Panc1 (cell line): ENCODE results near the gene TMEM200C. TPM values are rescaled to one million over a fixed set of nuclear protein-coding genes. Genes with fewer than 3 reads are reported as not detected.

Experiments
- ATAC-seq: fragments of 200-7000 bp; cut with Tn5 transposase; 2 replicates; pipeline ENCODE4 v1.9.1; 2020; ENCODE audit warnings: mild to moderate bottlenecking, moderate library complexity
- BruUV-seq: library from RNA; stranded (reverse); fragments of 400-500 nt; replicated peaks from 2 replicates; lab custom pipeline; 2021; lab: Mats Ljungman, UMichigan
- CTCF ChIA-PET: fragments of 300-600 bp; sonication (Branson Sonifier 250); formaldehyde crosslinking; loops from one replicate; lab custom pipeline; 2022; ENCODE audit warnings: antibody characterized with exemption; lab: Charles Lee
- POLR2A ChIA-PET: fragments of 300-600 bp; sonication (Branson Sonifier 250); formaldehyde crosslinking; loops from one replicate; lab custom pipeline; 2022; ENCODE audit warnings: antibody characterized with exemption; lab: Charles Lee
- DNase-seq: peaks from one replicate; pipeline ENCODE4 v3.0.0-alpha.2; 2010; ENCODE audit warnings: low read depth, low spot score
- H3K27ac ChIP-seq: 2 replicates; pipeline ENCODE4 v1.5.1; 2011; ENCODE audit warnings: mild to moderate bottlenecking, low read length, inconsistent platforms
- H3K27me3 ChIP-seq: fragments of 200-500 bp; sonication (Bioruptor generic); 2 replicates; pipeline ENCODE4 v1.6.0; 2014; ENCODE audit warnings: low read length, inconsistent platforms; ENCODE audit not compliant: control insufficient read depth, insufficient read depth
- H3K36me3 ChIP-seq: fragments of 200-500 bp; sonication (Bioruptor generic); 2 replicates; pipeline ENCODE4 v1.5.1; 2014; ENCODE audit warnings: inconsistent platforms, mild to moderate bottlenecking, low read length, moderate library complexity; ENCODE audit not compliant: control insufficient read depth, insufficient read depth
- H3K4me1 ChIP-seq: 2 replicates; pipeline ENCODE4 v1.5.1; 2011; ENCODE audit warnings: inconsistent platforms, mild to moderate bottlenecking, low read length, moderate library complexity; ENCODE audit not compliant: control insufficient read depth, insufficient read depth
- H3K4me3 ChIP-seq, 2 experiments: 2 replicates each; pipeline ENCODE4 v1.5.1; 2011 to 2012; ENCODE audit warnings: low read depth in 2 of 2, low read length in 2 of 2, mild to moderate bottlenecking in 2 of 2, inconsistent platforms in 1 of 2, moderate library complexity in 1 of 2
- H3K9me3 ChIP-seq: fragments of 200-500 bp; sonication (Bioruptor generic); 2 replicates; pipeline ENCODE4 v1.5.1; 2014; ENCODE audit warnings: low read depth, mild to moderate bottlenecking, inconsistent platforms, low read length, moderate library complexity; ENCODE audit not compliant: control insufficient read depth, insufficient read depth
- CTCF ChIP-seq: fragments of 450-650 bp; IDR thresholded peaks from 2 replicates; pipeline ENCODE4 v1.5.1; 2017; ENCODE audit warnings: mild to moderate bottlenecking
- POLR2AphosphoS5 ChIP-seq: IDR thresholded peaks from 2 replicates; pipeline ENCODE4 v1.6.1; 2012; ENCODE audit warnings: mild to moderate bottlenecking, low read depth, low read length, moderate library complexity
- REST ChIP-seq, 2 experiments: IDR thresholded peaks; 2 replicates each; pipeline ENCODE4 v1.6.1; 2011 to 2012; ENCODE audit warnings: low read depth in 2 of 2, control low read depth in 1 of 2, low read length in 1 of 2, mild to moderate bottlenecking in 1 of 2, moderate library complexity in 1 of 2; ENCODE audit not compliant: insufficient read depth in 1 of 2
- SIN3A ChIP-seq: IDR thresholded peaks from 2 replicates; pipeline ENCODE4 v1.6.1; 2012; ENCODE audit warnings: low read depth, mild to moderate bottlenecking, low read length, moderate library complexity, borderline replicate concordance; ENCODE audit not compliant: insufficient read depth
- TCF7L2 ChIP-seq: IDR thresholded peaks from 2 replicates; pipeline ENCODE4 v1.6.1; 2011; ENCODE audit warnings: mild to moderate bottlenecking, low read depth, low read length, inconsistent platforms
- in situ Hi-C: cut with HindIII; loops from 2 replicates; pipeline ENCODE4 v1.10.0; 2016; ENCODE audit warnings: low sequenced_read_pairs, low pct_unique_long_range_greater_than_20kb
- intact Hi-C: fragments of 100-400 bp; cut with micrococcal nuclease; formaldehyde crosslinking; loops from one replicate; pipeline ENCODE4 v1.10.0; 2022; ENCODE audit not compliant: unreplicated experiment
- total RNA-seq: library from RNA; stranded (reverse); gene quantifications from one replicate; pipeline ENCODE4 v1.2.1, GENCODE V29; 2021; ENCODE audit not compliant: unreplicated experiment

The TMEM200C gene
- total RNA-seq, 1 experiment from 2014 or later: 0.10 TPM

- no peak for DNase-seq
- CTCF ChIA-PET: no interaction called here
- BruUV-seq: no TSS peak
These were observed 46.6 kb upstream of the TMEM200C start for GRCh38 chr18:5941890-5942289.

GRCh38 chr18:5939801-5940667 is 44.7 kb upstream of the TMEM200C start:
- TF ChIP-seq TCF7L2 (no peak), POLR2AphosphoS5 (no peak)
- ChIA-PET POLR2A (no interaction called here), CTCF (no interaction called here)
- H3K27me3 ChIP-seq: no peaks in the 10 kb centered on the region; the same call in 1 of the 2 replicates
- ATAC-seq (no peak), DNase-seq (no peak)
- in situ Hi-C loops (no loop called here), intact Hi-C loops (no loop called here)
- no peak overlapping the region for H3K27ac ChIP-seq
- no peak overlapping the region for H3K4me3 ChIP-seq
- no peaks in the 10 kb centered on the region for H3K9me3 ChIP-seq
- no peaks in the 10 kb centered on the region for H3K4me1 ChIP-seq
- BruUV-seq: no TSS peak
- H3K36me3 ChIP-seq: no peaks in the 10 kb centered on the region

More at GRCh38 chr18:5941890-5942289, 46.6 kb upstream of the TMEM200C start:
- in situ Hi-C loops (no loop called here), intact Hi-C loops (no loop called here)
- no peaks in the 10 kb centered on the region for H3K9me3 ChIP-seq
- H3K27ac ChIP-seq: no peak overlapping the region
- no peak for ATAC-seq
- TF ChIP-seq REST (IDR thresholded peaks at IDR 0.05; ENCODE audit: insufficient read depth in 1 of 2, low read depth in 2 of 2, low read length in 1 of 2) (no peak), CTCF (no peak), SIN3A (no peak), TCF7L2 (no peak), POLR2AphosphoS5 (no peak)
- no peak overlapping the region for H3K4me3 ChIP-seq
- H3K27me3 ChIP-seq: no peaks in the 10 kb centered on the region; the same call in 1 of the 2 replicates
- POLR2A ChIA-PET: no interaction called here
- H3K4me1 ChIP-seq: no peaks in the 10 kb centered on the region
- no peaks in the 10 kb centered on the region for H3K36me3 ChIP-seq

- ATAC-seq (no peak), DNase-seq (no peak)
- Histone ChIP-seq H3K36me3 (no peaks in the 10 kb centered on the region), H3K4me1 (no peaks in the 10 kb centered on the region), H3K9me3 (no peaks in the 10 kb centered on the region), H3K27ac (no peak overlapping the region), H3K4me3 (no peak overlapping the region), H3K27me3 (no peaks in the 10 kb centered on the region)
- in situ Hi-C loops (no loop called here), intact Hi-C loops (no loop called here)
- ChIA-PET POLR2A (no interaction called here), CTCF (no interaction called here)
- TF ChIP-seq SIN3A: no peak
- no peak for TF ChIP-seq CTCF
- no peak for TF ChIP-seq REST (IDR thresholded peaks at IDR 0.05; ENCODE audit: insufficient read depth in 1 of 2, low read depth in 2 of 2, low read length in 1 of 2)
- no peak for TF ChIP-seq POLR2AphosphoS5
- no peak for TF ChIP-seq TCF7L2
- BruUV-seq: no TSS peak
These were observed 42.5 kb upstream of the TMEM200C start for GRCh38 chr18:5937795-5938194.
